Measurements from ENCODE around the gene ASIC2.

Gene ASIC2

GRCh38 chr17:33055746-33056145 is 237.3 kb downstream of the ASIC2 start:
- DNase-seq = no peak

DNA sequence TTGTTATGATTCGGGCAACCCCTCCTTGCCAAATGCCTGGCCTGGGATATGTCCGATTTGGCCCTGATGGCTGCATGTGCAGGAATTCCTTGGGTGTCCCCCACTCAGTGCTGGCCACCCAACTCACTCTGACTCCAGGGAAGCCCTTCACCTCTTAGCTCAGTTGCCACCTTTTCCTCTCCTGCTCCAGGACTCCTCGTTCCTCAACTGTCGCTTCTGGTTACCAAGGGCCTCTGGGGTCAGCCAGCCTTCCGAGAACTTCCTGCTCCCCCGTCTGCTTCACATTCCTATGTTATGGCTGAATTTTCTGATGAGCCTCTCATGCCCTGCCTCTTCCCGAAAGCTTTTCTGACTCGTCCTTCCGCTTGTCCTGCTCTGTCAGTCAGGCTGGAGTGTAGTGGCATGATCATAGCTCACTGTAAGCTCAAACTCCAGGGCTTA is 237.9 kb downstream of the ASIC2 start:
- DNase-seq = no peak

DNA sequence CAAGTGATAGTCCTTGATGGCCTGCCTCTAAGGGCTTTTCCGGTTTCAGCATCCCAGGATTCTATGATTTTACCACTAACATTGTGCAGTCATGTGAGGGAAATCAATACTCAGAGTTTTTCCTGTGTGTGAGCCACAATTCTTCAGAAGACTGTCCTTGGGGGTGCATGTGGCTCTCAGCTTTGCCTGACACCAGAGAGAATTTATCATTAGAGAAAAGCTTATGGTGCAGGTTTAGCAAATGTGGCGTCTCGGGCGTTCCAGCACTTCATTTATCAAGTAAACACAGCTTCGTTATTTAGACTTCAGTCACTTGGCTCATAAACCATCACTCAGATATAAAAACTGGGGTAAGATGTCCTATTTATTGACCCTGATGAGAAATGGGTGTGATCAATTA is 238.7 kb downstream of the ASIC2 start:
- DNase-seq = no peak

- no peak for DNase-seq
Measured at GRCh38 chr17:33053676-33054075, 239.4 kb downstream of the ASIC2 start.

- no peak for DNase-seq
Measured at GRCh38 chr17:33052856-33053255, 240.2 kb downstream of the ASIC2 start.

GRCh38 chr17:33050611-33051140 is 242.4 kb downstream of the ASIC2 start:
- DNase-seq = no peak

- no peak for DNase-seq
Measured at GRCh38 chr17:33049781-33050414, 243.2 kb downstream of the ASIC2 start.

GRCh38 chr17:33046361-33047255 is 246.5 kb downstream of the ASIC2 start:
- no peak for DNase-seq

- no peak for DNase-seq
Measured at GRCh38 chr17:33045216-33045615, 247.9 kb downstream of the ASIC2 start.

DNA sequence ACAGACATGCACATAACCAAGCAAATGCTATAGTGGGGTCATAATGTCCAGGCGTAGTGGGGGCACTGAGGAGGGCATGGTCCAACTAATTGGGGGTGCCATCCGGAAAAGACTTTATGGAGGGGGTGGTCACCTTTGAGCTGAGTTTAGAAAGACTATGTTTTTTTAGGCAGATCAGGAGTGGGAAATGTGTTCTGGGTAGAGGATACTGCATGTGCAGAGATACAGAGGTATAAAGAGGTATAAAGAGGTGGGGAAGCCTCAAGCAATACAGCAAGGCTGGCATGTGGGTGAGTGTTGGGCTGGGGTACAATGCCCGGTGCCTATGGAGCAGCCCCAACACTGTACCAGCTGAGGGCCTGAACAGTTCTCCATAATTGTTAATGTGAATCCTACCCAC is 248.3 kb downstream of the ASIC2 start:
- no peak for DNase-seq

- no peak for DNase-seq
Measured at GRCh38 chr17:33040461-33040860, 252.6 kb downstream of the ASIC2 start.

GRCh38 chr17:33039874-33040273 is 253.2 kb downstream of the ASIC2 start:
- DNase-seq = no peak

- peak; percentile 30 for DNase-seq
Measured at GRCh38 chr17:33038740-33039139, 254.4 kb downstream of the ASIC2 start.

DNA sequence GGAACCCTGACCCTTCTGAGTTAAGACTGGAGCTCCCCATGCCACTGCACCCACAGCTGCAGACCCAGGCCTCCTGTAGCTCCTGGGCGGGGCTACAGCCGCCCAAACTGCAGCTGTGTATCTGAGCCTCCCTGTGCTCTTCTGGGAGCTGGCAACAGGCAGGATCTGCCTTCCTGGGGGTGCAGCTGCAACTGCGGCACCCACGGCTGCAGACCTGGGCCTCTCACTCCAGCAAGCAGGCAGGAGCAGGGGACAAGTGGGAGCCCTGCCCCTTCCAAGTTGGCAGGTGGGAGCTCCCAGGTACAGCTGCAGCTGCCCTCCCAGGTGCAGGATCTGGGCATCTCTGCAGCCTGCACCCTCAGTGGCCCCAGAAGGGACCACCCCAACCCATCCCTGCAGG is 259.9 kb downstream of the ASIC2 start:
- no peak for DNase-seq

DNA sequence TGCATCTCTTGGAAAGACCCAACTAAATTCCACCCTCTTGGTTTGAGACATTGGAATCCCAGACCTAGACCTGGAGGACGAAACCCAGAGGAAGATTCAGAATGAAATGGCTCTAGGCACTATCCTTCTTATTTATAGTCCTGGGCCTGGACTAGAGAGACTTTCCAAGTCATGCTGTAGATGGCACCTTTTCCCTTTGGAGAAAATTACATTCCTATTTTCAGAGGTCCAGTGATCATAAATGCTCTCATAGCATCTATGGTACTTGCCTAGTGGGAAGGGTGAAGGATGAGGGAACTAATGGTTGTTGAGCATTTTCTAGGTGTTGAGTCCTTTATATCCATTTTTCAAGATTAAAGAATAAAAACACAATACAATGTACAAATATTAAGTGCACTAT is 264.3 kb downstream of the ASIC2 start:
- DNase-seq = no peak

DNA sequence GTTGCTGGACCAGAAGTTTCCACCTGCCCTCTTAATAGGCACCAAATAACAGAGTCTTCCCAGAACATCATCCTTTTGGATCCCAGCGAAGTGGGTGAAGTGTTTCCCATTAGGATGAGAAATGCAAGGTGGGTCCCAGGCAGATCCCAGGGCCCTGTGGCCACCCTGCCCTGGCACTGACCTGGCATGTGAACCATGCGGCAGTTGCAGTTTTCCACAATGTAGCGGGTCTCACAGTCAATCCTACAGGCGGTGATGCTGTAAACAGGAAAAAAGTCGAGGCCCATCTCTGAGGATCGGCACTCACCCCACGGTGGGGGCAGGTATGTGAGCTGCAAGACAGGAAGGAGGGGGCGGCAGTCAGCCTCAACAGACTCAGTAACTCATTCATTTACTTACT is 265.0 kb downstream of the ASIC2 start:
- no peak for DNase-seq

DNA sequence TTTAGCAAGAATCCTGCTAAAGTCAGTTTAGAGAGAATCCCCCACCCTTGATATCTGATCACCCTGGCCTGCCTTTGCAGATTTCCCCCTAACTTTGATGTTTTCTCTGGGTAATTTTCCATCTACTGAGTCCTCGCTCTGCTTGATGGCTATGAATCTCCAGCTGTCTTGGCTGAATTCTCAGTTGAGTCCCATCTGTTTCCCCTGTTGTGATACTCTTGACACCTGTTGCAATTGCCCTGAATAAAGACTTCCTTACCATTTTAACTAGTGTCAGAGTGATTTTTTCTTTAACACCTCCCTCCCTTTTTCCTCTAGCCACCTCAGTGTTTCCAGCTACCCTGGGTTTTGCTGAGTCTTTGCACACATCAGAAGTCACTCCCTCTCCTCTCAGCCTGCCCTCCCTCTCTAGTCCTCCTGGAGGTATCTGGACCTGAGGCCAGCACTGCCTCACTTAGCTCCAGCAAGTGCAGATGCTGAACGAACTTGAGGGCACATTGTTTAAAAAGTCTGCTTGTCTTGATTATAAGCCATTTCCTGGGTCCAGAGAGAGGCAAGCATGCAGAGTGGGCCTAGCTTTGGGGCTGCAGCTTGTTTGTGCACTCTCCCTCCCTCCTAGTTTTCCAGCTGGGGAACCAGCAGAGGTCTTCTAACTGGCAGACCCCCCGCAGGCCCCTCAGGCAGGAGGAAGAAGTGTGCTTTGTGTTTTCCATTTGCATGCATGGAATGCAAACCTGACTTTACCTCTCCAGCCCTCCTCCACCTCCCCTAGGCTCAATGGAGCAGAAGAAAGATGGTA is 268.2 kb downstream of the ASIC2 start:
- no peak for DNase-seq

DNA sequence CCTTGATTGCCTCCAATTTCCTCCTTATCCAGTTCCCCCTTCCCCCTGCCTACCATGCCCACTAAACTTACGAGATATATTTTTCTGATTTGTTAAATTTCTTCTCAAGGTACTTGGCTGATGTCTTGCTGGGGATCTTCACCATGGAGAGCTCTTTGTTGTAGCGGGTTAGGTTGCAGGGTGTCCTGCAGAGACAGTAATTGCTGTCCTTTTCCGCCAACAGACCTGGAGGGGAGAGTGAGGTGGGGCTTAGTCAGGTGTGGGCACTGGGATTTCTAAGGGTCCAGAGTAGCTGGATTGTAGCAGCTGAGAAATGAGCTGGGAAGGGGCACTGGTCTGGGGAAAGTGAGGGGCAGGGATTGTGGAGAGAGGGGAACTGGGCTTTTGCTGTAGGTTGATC is 269.3 kb downstream of the ASIC2 start:
- no peak for DNase-seq

- no peak for DNase-seq
Measured at GRCh38 chr17:33021731-33022408, 271.2 kb downstream of the ASIC2 start.

- no peak for DNase-seq
Measured at GRCh38 chr17:33019161-33019890, 273.8 kb downstream of the ASIC2 start.

DNA sequence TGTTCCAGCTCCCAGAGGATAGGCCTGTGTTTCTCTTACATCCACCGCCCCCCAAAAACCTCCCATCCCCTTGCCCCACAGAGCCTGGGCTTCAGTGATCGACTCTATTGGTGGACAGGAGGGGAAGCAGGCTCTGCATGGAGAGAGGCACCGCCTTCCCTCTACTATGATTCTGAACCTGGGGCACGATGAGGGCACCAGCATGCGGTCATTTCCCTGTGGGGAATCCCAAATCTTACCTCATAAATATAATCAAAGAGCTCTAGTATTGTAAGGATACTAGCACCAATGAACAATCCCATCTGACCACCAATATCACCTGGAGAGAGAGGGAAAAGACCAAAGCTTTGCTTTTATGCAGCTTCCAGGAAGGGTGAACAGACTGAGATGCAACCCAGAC is 275.7 kb downstream of the ASIC2 start:
- DNase-seq = no peak

DNA sequence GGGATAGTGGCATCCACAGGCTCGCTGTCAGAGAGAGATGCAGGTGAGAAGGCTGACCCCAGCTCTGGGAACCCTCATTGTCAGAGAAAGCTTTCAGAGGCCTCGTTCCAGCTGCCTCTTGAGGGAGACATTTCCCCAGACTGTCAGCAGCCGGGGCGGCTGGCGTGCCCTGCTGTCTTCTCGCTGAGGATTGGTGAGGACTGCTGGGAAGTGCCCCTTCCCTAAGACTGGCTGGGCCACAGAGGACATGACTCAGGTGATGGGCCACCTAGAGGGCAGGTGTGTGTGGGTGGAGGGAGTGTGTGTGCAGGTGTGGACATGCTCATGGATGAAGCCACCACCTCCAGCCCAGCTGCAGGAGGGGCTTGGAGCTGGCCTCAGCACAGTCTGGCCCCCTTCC is 276.2 kb downstream of the ASIC2 start:
- no peak for DNase-seq
